ENCODE measurements around the gene NOL3.
"Not testable (repeated sequence)": the region's sequence is repeated elsewhere in the genome, so short reads cannot be mapped to it uniquely, and the experiment has no call there.

NOL3 gene

GRCh38 chr16:67170168-67170948, at the start of gene NOL3:
NOL3 (plus strand) TSS chr16:67170538.
- DNase-seq = peak; percentile 94

- not testable (repeated sequence) for DNase-seq
Observed at GRCh38 chr16:67122799-67123198, 47.5 kb upstream of the NOL3 start.

GRCh38 chr16:67128417-67128816, 41.9 kb upstream of the NOL3 start:
- DNase-seq = no peak

- DNase-seq = no peak
Observed at GRCh38 chr16:67128887-67129286, 41.5 kb upstream of the NOL3 start.

GRCh38 chr16:67129422-67129821, 40.9 kb upstream of the NOL3 start:
- DNase-seq = no peak

GRCh38 chr16:67137605-67138004, 32.7 kb upstream of the NOL3 start:
- DNase-seq = no peak

GRCh38 chr16:67141391-67141790, 28.9 kb upstream of the NOL3 start:
- no peak for DNase-seq

- no peak for DNase-seq
Observed at GRCh38 chr16:67142342-67142741, 28.0 kb upstream of the NOL3 start.

GRCh38 chr16:67144943-67145342, 25.4 kb upstream of the NOL3 start:
- no peak for DNase-seq

GRCh38 chr16:67145746-67146145, 24.6 kb upstream of the NOL3 start:
- no peak for DNase-seq

- no peak for DNase-seq
Observed at GRCh38 chr16:67146523-67147357, 23.6 kb upstream of the NOL3 start.

GRCh38 chr16:67147437-67148140, 22.7 kb upstream of the NOL3 start:
- no peak for DNase-seq

GRCh38 chr16:67148221-67148620, 22.1 kb upstream of the NOL3 start:
- DNase-seq = no peak

- no peak for DNase-seq
Observed at GRCh38 chr16:67148656-67149275, 21.6 kb upstream of the NOL3 start.

GRCh38 chr16:67149276-67150046, 20.9 kb upstream of the NOL3 start:
- no peak for DNase-seq

- no peak for DNase-seq
Observed at GRCh38 chr16:67150047-67150832, 20.1 kb upstream of the NOL3 start.

- no peak for DNase-seq
Observed at GRCh38 chr16:67150833-67151396, 19.4 kb upstream of the NOL3 start, which contains the start of gene B3GNT9. B3GNT9 (minus strand) TSS chr16:67150998; CDS start chr16:67150485, 513 bp downstream.

- no peak for DNase-seq
Observed at GRCh38 chr16:67151431-67152097, 18.8 kb upstream of the NOL3 start.

- no peak for DNase-seq
Observed at GRCh38 chr16:67154578-67155294, 15.6 kb upstream of the NOL3 start.
